Glomerular visceral epithelial cell (primary cell): ENCODE data around the gene OR1G1.
"Not testable (repeated sequence)": the region's sequence is repeated elsewhere in the genome, so short reads cannot be mapped to it uniquely, and the experiment has no call there.

Experiments
- DNase-seq: peaks from one replicate; pipeline ENCODE4 v3.0.0-alpha.2; 2016; ENCODE audit errors: extremely low spot score

The OR1G1 gene

DNA sequence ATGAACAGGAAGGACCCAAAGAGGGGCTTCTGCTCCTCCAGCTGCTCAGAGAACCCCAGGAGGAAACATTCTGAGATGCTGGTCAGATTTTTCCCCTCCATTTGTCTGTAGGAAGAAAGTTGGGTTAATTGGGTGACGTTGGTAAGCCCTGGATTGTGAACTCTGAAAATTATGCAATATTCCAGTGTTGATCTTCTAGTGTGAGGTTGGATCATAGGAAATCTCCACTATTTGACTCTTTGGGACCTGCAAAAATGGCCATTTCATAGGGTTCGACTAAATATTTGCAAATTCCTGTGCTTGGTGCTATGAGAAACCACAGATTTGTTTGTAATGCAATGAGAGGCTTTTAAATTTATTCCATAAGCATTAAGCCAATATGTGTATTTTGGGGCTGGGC is at the start of gene OR1G1:
TSS of gene OR1G1 (minus strand) at position 101 of the 400 bp plus-strand sequence. CDS start at position 101, 0 bp downstream.
- no peak for DNase-seq

- no peak for DNase-seq
Measured at GRCh38 chr17:3167574-3167973, 40.2 kb upstream of the OR1G1 start.

- no peak for DNase-seq
Measured at GRCh38 chr17:3157218-3157617, 29.9 kb upstream of the OR1G1 start.

GRCh38 chr17:3137494-3137893 is 10.1 kb upstream of the OR1G1 start:
- DNase-seq: not testable (repeated sequence)

DNA sequence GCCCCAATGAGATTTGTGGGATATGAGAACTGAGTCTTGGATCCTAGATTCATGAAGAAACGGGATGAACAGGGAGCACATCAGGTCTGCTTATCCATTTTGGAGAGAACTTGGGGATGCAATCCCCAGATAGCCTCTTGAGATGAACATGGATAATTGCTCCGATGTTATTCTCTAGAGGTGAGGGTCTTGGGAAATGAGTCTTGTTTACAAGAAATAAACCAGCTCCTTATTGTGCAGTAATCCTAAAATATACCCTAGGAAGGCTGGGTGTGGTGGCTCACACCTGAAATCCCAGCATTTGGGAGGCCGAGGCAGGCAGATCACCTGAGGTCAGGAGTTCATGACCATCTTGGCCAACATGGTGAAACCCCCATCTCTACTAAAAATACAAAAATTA is 23.0 kb downstream of the OR1G1 start, which contains the start of gene OR1D2:
TSS of gene OR1D2 (minus strand) at position 101 of the 400 bp plus-strand sequence. CDS start 11,426 bp downstream, outside the sequence.
- no peak for DNase-seq
